Astrocyte of the spinal cord (primary cell): Measurements from ENCODE around the gene TTLL11.
"Not testable (repeated sequence)": the region's sequence is repeated elsewhere in the genome, so short reads cannot be mapped to it uniquely, and the experiment has no call there.

Experiments
- DNase-seq: peaks from one replicate; pipeline ENCODE4 v3.0.0; 2011; ENCODE audit warnings: low read depth, low spot score
- H3K4me3 ChIP-seq: 2 replicates; pipeline ENCODE4 v1.5.1; 2011; ENCODE audit warnings: low read depth, mild to moderate bottlenecking, low read length, moderate library complexity
- CTCF ChIP-seq: IDR thresholded peaks from 2 replicates; pipeline ENCODE4 v1.5.1; 2012; ENCODE audit warnings: low read depth, mild to moderate bottlenecking, low read length, inconsistent platforms
- in situ Hi-C: cut with HindIII; loops from 2 replicates; pipeline ENCODE4 v1.10.0; 2017; ENCODE audit warnings: low sequenced_read_pairs

The TTLL11 gene

GRCh38 chr9:122075135-122076030 lies 17.7 kb downstream of the TTLL11 start:
- H3K4me3 ChIP-seq: no peak overlapping the region
- DNase-seq: no peak
- in situ Hi-C loops: no loop called here
- TF ChIP-seq CTCF: no peak

- no peak overlapping the region for H3K4me3 ChIP-seq
- TF ChIP-seq CTCF: no peak
- DNase-seq: no peak
- in situ Hi-C loops: no loop called here
Observed at GRCh38 chr9:122071715-122072114, 21.4 kb downstream of the TTLL11 start.

DNA sequence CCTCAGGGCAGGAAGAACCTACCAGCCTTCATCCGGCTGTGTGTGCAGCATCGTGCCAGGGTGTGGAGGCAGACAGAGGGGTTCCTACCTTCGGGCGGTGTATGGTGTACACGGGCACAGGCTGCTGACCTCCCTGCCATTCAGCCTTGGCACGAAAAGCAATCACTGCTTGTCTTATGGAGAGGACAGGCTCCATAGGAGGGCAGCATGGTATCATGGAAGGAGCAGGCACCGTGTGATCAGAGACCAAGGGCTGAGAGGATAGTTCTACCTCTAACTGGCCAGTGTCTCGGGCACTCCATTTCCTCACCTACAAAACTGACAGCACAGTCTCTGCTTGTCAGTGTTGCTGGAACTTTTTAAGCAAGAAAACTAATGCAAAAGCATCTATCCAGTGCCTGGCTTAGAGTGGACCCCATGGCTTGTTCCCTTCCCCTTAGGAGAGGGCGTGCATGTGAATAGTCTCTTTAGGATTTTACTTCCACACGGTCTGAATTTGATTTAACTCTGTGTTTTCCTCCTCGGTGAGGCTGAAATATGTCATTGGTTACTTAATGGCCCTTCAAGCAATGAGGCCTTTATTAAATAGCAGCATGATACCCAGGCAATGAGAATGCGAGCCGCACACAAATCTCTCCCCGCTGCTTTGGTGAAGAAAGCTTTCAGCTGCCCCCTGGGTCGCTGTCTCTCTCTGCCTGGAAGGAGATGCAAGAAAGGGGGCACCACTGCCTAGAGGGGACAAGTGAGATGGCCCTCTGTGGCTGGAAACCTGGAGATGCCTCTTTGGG lies 22.2 kb downstream of the TTLL11 start:
- no peak overlapping the region for H3K4me3 ChIP-seq
- TF ChIP-seq CTCF: no peak
- in situ Hi-C loops: no loop called here
- DNase-seq: no peak

DNA sequence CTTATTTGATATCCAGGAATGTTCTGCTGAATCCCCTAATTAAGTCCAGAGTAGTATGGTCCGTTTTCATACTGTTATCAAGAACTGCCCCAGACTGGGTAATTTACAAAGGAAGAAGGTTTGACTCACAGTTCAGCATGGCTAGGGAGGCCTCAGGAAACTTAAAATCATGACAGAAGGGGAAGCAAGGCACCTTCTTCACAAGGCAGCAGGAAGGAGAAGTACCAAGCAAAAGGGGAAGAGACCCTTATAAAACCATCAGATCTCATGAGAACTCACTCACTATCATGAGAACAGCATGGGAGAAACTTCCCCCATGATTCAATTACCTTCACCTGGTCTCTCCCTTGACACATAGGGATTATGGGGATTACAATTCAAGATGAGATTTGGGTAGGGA lies 26.4 kb downstream of the TTLL11 start:
- in situ Hi-C loops, H3K4me3 ChIP-seq, DNase-seq: not testable (repeated sequence)

- in situ Hi-C loops: no loop called here
- no peak for DNase-seq
- no peak overlapping the region for H3K4me3 ChIP-seq
- TF ChIP-seq CTCF: no peak
Observed at GRCh38 chr9:122065923-122066629, 27.0 kb downstream of the TTLL11 start.

DNA sequence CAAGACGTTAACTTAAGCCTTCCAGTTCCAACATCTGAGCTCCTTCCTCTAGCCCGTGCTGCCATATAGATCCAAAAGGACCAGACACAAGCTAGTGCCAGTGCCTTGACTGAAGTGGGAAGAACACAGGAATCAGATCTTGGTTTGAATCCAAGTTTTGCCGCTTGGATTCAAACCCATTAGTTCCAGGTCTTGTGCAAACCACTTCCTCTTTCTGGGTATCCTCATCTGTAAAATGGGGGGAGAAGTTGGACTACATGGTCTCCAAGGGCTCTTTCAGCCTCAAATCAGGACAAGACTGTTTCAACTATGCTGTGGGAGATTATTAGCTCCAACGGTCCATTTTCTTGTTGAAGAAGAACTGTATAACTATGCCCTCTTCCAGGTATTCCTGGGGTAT lies 32.6 kb downstream of the TTLL11 start:
- no peak overlapping the region for H3K4me3 ChIP-seq
- no peak for DNase-seq
- TF ChIP-seq CTCF: no peak
- in situ Hi-C loops: no loop called here
